Retina (tissue), 1 donor: Measurements from ENCODE around the gene THADA.

Experiments
- DNase-seq: peaks from one replicate; pipeline ENCODE4 v3.0.0-alpha.2; 2016

Gene THADA

DNA sequence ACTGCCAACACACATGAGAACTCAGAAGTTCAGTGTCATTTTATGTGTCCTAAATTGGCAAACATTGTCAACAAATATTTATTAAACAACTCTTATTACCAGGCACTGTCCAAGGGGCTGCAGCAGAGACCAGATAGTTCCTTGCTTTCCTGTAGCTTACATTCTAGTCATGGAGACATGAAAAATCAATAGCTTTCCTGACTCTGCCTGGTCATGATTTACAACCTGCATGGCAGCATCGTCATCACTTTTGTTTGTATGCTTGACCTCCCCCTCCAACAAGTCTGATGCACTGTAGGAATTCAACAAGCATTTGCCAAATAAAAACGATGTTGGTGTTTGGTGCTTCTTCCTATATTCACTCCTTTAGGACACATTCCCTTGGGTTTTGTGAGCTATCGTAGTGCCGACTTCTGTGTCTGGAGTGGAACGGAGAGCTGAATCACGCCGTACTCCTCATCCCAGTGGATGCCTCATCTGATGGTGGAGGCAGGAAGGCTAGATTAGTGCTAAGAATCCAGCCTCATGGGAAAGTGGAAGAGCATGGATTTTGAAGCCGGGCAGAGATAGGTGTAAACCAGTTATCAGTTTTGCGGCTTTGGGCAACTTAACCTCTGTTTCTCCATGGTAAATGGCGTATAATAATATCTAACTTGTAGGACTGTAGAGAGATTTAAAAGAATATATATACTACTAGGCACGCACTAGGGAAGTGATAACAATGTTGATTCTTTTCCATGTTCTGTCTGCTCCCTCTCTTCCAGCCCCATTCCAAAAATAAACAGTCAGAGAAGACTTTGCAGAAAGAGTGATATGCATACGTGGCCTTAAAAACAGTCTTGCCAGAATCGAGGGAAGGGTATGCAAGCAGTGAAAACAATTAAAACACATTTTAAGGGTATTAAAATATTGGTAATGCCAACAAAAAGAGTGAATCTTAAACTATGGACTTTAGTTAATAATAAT, 249.0 kb downstream of the THADA start:
- DNase-seq: no peak

DNA sequence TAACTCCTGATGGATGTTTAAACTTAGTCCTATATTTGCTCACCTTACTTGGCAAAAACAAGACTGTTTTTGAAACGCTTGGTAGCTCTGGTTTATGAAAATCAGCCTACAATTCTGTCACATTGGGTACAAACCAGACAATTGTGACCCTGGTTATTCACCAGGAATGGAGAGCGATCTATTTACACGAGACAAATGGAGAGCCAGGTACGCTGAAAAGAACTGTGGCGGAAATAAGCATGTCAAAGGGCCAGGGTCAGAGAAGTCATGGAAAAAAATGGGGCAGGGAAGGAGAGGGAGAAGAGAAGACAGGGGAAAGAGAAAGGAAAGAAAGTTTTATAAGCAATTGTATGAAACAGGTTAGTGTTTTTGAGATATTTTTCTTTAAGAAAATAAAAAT, 250.0 kb downstream of the THADA start:
- no peak for DNase-seq

DNA sequence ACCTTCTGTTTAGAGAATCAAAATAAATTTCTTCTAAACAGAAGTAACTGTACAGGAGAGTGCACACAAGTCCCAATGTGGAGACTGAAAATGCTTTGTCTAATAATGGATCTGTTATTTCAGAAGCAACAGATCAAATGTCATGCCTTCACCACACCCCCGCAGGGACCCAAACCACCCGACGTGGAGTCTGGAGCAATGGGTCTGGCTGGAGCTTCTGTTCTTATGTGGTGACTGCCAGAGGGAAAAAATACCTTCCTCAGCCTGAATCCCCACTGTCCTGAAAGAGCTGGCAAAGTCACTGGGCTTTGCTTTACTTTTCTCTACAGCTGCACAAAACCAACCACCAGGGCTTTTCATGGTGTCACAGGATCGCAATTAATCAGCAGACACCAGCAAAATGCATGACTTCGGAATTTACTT, 250.4 kb downstream of the THADA start:
- no peak for DNase-seq

DNA sequence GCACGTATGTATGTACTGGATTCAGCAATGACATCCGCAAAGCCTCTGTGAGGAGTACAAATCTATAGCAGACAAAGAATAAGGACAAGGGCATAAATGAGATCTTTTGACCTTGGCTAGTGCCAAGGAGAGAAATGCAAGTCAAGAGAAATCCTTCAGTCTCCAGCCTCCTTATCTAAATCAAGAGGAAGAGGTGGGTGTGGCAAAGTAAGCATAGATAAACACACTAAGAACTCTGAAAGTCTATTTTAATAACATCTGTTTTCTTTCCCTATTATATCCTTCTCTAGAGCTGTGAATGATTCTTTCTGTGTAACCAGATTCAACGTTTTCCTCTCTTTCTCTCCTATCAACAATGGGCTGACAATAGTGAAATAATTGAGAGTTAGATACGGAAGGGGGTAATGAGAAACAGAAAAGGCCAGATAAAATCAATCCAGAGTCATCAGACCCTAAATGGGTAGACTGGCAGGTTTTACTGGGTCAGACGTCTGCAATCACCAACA, 250.9 kb downstream of the THADA start:
- no peak for DNase-seq

DNA sequence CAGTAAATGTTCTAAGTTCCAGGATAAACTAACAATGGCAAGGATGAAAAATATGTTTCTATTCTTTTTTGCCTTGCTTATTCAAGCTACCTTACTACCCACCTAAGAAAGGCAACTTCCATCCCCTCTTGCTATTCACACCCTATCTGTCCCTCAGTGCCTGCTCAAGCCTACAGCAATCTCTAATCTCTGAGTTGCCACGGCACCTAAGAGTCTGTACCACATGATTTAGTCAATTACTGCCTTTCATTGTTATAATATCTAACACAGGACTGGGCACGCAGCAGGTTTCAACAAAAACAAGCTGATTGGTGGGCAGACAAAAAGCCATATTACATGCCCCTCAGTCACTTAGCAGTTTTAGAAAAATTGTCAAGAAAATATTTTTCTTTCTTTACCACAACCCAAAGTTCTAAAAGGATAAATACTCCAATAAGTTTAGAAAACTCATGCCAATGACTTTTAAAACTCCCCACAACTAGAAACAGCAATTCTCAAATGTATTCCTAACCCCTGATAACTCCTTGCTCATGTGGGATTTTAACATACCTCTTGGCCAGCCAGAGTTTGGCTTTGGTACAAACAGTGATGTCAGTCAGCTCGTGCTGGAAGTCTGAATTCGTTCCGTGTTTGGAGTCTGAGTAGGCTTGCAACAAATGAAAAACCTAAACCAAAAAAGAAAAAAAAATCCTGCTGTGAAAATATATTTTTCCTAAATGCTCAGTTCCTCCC, 252.1 kb downstream of the THADA start:
- DNase-seq: no peak

DNA sequence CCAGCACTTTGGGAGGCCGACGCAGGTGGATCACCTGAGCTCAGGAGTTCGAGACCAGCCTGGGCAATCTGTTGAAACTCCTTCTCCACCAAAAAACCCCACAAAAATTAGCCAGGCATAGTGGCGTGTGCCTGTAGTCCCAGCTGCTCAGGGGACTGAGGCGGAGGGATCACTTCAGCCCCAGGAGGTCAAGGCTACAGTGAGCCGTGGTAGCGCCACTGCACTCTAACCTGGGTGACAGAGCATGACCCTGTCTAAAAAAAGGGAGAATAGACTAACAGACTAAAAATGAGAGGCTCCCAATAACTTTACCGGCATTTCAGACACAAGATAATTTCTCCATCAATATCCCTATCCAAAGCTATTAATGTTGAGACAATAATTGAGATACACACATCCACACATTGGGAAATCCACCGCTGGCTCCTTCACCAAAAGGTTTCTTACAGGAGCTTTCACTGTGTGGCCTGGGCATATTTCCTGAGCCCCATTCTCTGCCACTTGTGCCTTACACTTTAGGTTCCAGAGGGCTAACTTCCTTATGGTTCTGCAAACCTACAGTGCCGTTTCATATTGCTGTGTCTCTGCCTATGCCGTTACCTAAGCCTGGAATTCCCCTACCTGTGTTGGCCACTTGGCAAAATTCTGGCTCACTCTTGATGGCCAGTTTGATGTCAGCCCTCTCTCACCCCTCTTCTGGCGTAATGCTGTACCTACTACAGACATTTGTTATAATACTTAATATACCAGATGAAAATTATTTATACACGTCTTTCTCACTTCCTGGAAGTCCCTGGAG, 253.7 kb downstream of the THADA start:
- no peak for DNase-seq

DNA sequence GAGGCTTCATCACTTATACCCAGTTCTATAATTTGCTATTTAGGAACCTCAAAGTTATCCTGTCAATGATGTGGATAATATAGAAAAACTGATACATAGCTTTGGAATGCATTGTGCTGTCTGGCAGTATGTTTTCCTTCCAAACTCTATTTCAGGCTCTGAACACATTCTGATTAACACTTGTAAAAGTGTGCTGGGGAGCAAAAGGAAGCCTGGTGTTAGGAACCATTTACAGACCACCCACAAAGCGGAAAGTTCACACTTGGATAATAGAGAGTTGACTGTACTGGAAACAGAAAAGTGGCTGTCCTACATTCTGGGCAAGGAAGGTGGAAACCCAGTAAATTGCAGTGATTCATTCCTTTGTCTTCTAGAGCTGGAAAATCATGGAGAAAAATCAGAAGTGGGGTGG, 254.9 kb downstream of the THADA start:
- no peak for DNase-seq

DNA sequence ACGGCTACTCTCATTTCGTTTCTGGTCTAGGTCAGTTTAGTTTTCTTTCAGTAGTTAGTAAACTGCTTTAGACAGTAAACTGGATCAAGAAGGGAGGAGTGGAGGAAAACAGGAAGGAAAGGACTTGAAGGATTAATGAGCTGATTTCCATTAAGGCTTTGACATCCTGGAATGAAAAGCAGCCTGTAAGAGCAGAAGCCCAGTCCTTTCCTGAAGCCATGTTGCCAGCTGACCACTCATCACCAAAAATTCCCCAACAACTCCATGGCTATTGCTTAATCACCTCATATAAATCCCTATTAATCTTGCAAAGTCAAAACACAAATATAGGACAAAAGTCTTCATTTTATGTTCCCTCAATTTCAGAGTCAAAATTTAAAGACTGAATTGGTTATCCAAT, 255.8 kb downstream of the THADA start:
- DNase-seq: no peak

DNA sequence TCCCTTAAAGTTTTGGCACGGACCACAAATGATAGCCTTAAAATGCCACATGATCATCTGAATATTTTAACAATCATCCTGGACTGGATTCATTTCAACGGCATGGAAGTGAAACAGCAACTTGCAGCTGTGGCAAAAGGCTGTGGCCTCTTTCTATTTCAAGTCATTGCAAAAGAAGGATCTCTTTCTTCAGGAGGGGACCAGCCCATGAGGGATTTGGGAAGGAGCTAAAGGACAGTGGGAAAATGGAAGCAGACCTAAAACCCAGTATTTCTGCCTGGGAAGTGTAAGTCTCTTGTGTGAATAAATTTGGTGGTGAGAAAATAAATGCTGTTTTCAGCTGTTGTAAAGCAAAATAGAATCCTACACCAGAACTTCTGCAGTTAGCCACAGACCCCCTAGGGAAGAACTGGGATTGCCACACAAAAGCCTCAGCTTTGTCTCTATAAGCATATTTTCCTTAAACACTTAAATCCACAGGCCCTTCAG, 262.1 kb downstream of the THADA start:
- no peak for DNase-seq

DNA sequence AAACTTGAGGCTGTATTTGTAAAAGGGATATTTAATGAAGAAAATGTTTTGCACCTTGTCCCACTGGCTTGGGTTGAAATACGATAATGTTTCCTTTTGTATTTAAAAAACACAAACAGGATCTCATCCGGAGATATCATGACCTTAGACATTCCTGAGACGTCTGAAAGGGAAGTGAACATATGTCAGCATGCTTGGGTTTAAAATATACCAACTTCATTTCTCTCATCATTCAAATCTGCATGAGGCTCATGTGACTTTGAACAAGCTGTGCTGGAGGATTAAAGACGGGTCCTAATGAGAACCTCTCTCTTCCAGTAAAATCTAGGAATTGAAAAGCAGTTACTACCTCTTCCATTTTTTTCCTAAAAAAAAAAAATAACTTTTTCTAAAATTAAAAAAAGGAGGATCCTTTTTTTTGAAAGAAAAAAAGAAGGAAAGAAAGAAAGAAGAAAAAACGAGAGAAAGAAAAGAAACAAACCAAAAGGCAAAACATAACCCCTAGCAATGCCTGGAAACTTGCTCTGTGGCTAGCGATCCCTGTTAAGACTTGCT, 262.7 kb downstream of the THADA start:
- DNase-seq: no peak

DNA sequence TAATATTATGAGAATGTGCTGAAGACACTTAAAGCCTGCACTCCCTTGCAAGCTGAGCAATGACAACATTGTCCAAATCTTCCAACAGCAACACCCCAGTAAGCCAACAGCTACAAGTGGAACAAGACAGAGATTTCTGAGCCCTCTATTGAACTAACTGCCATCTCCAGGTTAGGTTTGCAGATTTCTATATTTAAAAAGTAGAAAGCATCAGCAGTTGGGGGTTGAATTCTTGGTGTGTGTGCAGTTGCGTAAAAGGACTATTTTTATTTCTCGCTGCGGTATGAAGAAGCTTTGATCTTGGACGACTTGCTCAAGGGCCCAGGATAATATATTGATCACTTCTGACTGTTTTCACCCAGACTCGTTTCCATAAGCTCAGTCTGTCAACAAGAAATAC, 263.2 kb downstream of the THADA start:
- no peak for DNase-seq

DNA sequence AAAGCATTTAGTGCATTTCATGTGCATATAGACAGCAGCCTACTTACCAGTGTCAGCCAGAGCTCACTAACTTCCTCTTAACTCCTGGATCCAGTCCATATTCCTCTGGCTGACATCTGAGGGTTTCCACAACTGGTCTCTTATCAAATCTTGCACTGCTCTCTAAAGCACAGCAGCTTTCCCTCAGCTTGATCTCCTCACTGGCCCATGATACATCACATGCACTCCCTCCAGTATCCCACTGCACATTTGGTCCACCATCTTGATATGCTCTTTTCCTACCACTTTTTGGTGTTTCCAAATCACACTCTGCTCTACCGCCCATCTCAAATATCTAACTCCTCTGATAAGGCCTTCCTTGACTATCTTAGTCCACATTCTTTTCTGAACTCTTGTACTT, 264.4 kb downstream of the THADA start:
- no peak for DNase-seq

DNA sequence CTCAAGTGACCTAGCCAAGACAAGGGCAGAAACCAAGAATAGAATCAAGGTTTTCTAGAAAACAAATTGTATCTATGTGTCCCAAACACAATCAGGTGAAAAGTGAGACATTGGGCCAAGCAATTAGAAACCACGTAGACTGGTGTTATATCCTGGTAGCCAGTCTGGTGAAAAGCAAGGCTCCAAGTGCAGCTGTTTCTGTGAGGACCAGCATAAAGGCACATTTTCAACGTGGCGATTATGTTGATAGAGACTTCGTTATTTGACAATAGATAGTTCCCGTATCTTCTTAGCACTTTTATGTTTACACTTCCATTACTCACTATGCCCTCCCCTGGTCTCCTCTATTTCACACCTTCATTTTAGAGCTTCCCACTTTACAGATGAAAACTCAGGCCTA, 266.2 kb downstream of the THADA start:
- DNase-seq: no peak

DNA sequence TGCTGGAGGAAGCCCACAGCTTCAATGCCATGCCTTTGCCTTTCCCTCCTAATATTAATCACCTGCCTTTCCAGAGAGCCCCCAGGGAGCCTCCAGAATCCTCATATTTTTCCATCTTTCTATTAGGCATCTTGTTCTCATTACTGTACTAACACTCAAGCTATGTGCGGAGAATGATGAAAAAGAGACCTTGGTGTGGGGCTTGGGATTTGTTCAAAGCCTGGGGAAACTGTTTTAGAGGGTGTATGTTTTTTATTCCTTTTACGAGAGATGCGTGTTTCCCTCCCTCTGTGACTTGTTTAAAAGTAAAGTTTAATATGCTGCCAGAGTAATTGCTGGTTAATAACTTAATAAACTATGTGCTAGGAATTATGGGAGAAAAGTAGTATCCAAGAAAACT, 267.0 kb downstream of the THADA start:
- DNase-seq: no peak

DNA sequence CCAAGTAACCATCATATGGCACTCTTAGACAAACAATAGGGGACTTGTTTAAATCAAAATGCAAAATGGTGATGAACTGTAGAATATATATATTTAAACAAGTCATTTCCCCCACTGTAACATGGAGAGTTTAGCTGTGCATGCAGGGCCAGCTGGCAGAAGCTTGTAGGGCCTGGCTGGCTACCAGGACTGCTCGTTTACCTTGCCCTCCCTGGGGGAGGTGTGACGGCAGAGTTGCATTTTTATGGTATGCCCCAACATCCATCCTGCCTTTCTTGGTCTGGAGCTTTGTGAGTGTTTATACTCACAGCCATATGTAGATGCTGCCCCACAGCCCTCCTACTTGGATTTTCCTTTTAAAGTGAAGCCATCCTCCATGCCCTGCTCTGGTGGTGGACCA, 267.7 kb downstream of the THADA start:
- DNase-seq: no peak

DNA sequence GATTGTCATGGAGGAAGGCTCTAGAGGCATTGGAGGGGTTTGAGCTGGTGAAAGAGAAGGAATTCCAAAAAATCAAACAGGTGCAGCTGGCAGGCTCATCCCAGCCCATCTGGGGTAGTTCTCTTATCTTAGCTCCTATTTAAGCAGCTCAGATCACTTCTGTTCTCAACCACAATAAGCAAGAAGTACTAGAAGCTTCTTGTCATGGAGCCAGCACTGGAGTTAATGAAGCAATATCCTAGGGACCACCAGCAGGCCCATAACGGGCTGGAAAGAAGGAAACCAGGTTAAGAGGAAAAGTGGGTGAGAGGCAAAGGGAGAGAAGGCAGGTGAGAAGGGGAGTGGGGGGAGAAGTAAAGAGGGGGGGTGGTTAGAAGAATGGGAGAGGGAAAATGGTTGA, 268.7 kb downstream of the THADA start:
- no peak for DNase-seq

DNA sequence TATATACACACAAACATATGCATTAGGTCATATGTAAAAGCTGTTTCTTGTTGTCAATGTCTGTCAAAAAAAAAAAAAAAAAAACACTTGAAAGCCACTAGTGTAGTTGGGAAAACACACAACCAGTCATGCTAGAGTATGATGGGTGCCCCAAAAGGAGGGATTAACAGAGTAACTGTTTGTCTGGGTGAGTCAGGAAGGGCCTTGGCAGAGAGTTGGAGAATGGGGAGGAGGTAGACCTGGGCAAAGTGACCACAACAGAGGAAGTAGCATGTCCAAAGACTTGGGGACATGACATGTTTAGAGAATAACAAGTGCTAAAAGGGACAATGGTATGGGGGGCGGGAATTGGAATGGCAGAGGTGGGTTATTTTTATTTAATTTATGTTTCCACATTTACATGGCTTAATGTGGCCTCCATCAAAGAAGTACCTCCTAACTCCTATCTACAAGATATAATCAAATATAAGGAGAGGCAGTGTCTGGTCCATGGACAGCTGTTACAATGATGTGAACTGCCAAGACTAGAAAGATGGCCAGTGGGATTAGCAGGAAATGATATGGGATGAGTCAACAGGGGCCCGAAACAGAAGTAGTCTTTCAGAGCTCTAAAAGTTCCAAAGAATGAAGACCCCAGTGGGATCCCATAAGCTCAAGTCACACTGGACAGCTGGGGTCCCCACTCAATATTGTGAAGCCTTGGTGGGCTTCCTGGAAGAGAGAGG, 269.6 kb downstream of the THADA start:
- DNase-seq: no peak

DNA sequence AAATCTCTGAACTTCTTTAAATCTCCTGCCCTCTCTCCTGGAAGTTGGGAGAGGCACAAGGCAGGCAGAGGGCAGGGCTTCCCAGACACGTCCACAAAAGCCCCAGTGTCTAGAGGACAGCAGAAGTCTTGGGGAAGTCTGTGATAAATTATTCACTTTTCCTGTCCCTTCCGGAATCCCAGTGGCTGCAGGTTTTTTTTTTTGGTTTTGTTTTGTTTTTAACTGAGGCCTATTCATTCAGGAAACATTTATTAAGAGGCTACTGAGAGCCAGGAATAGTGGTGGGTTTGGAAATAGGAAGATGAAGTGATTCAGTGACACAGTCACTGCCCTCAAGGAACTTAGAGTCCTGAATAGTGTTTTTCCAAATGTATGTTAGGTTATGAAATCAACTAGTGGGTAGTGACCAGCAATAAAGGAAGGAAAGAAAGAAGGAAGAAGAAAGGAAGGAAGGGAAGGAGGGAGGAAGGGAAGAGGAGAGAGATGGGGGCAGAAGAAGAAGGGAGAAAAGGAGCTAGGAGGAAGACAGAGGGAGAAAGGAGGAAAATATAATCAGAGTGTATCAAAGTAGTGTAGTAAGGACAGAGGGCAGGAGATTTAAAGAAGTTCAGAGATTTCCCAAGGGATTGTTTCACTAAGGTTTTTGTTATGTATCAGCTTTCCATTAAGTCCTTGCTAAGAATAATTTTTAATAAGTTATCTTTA, 270.6 kb downstream of the THADA start:
- no peak for DNase-seq

DNA sequence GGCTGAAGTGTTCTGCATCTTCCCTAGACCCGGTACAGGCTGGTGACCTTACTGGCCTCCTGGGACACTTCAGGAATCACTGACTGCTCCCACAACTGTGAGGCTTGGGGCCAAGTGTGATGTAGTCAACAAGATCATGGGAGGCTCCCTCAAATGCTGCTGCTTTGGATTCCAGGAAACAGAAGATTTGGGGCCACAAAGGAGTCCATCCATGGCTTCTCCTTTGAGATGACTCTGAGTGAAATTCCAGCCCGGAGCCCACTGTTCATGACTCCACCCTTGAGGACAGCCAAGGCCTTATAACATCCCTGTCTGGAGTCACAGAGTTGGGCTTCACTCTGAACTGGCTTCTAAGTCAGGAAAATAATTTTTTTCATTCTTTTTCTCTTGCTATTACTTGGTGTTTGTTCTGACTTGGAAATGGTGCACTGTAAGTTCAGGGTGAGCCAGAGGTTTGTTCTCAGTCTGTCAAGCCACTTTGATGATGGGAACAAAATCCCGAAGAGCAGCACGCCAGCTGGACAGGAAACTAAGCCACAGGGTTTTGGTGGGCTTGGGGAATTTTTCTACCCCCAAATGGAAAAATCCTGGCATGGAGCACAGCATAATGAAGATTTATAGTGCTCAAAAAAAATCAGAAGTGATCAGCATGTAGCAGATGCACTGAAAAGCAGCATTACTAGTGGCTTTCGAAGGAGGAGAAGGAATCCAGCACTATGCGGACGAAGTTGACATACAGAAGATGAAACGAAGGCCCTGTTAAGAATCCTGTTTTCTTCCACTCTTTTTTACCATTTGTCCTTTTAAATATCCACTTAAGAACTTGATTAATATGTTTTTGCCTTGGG, 271.4 kb downstream of the THADA start:
- no peak for DNase-seq

DNA sequence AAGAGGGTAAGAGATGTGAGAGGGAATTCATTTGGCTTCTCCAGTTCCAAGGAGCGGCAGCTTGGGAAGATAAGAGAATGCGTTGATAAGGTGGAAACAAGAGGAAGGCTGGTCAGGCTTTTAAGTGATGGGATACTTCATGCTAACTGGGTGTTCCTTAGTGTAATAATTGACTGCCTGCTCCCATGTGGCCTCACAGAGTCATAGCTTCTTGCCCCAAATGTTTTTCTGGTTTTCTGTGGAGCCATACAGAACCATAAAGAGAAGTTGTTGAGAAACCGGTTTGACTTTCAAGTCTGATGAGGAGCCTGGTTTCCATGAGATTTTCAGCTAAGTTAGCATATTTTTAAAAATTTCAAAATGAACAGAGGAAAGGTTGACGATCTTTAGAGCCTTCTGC, 272.0 kb downstream of the THADA start:
- no peak for DNase-seq
